ENCODE measurements around the gene PSMB3.

PSMB3 gene

GRCh38 chr17:38798614-38799500 is 46.3 kb downstream of the PSMB3 start:
- H3K27me3 ChIP-seq = no peaks in the 10 kb centered on the region
- peak overlapping the region; percentile 88 to 100 (median 99) for H3K27ac ChIP-seq
- peak overlapping the region; percentile 86 to 99 (median 97) for H3K4me2 ChIP-seq
- H3K4me3 ChIP-seq = peak overlapping the region; percentile 65 to 88 (median 85)
- H3K9ac ChIP-seq = peak overlapping the region; percentile 92 to 100 (median 98)
- H3K4me1 ChIP-seq = peaks cover 52 to 66% (median 58%) of the 10 kb centered on the region in 10 experiments
- no peaks in the 10 kb centered on the region for H3K9me3 ChIP-seq (replicated peaks in 1 of 11)
- peaks cover 18 to 64% (median 38%) of the 10 kb centered on the region in 11 experiments; a peak in 19 of 22 replicates for H4K20me1 ChIP-seq
- TF ChIP-seq Cebpa-rat (IDR thresholded peaks at IDR 0.05) = no peak
- peaks cover 34 to 70% (median 54%) of the 10 kb centered on the region in 11 experiments for H3K36me3 ChIP-seq

GRCh38 chr17:38799501-38800236 is 47.1 kb downstream of the PSMB3 start, which contains the start of gene PIP4K2B:
Gene PIP4K2B, minus strand, starts transcription at chr17:38799556. Its CDS starts 132 bp downstream, at chr17:38799424.
- Histone ChIP-seq H4K20me1 (peaks cover 18 to 63% (median 34%) of the 10 kb centered on the region in 11 experiments; a peak in 19 of 22 replicates), H3K4me3 (peak within 1 kb of the TSS; percentile 65 to 88 (median 85)), H3K36me3 (peaks cover 42 to 70% (median 57%) of the 10 kb centered on the region in 11 experiments), H3K4me1 (peaks cover 52 to 67% (median 58%) of the 10 kb centered on the region in 10 experiments), H3K27ac (peak within 1 kb of the TSS; percentile 88 to 100 (median 99)), H3K4me2 (peak within 1 kb of the TSS; percentile 88 to 99 (median 97)), H3K27me3 (no peaks in the 10 kb centered on the region), H3K9ac (peak within 1 kb of the TSS; percentile 92 to 100 (median 98)), H3K9me3 (replicated peaks in 1 of 11) (no peaks in the 10 kb centered on the region)
- no peak for TF ChIP-seq Cebpa-rat (IDR thresholded peaks at IDR 0.05)

- Histone ChIP-seq H3K36me3 (peaks cover 46 to 72% (median 58%) of the 10 kb centered on the region in 11 experiments), H4K20me1 (peaks cover 18 to 57% (median 30%) of the 10 kb centered on the region in 11 experiments; a peak in 19 of 22 replicates), H3K4me3 (peak overlapping the region; percentile 65 to 88 (median 85)), H3K4me2 (peak overlapping the region; percentile 64 to 90 (median 78)), H3K9ac (peak overlapping the region; percentile 92 to 100 (median 98); a peak in 21 of 22 replicates), H3K27ac (peak overlapping the region in 10 of 11 experiments; percentile 88 to 100 (median 98); a peak in 17 of 22 replicates), H3K9me3 (replicated peaks in 1 of 11) (no peaks in the 10 kb centered on the region), H3K4me1 (peaks cover 52 to 71% (median 60%) of the 10 kb centered on the region in 10 experiments), H3K27me3 (no peaks in the 10 kb centered on the region)
- no peak for TF ChIP-seq Cebpa-rat (IDR thresholded peaks at IDR 0.05)
These were observed 47.8 kb downstream of the PSMB3 start for GRCh38 chr17:38800237-38800760.

GRCh38 chr17:38809828-38810227 is 57.3 kb downstream of the PSMB3 start:
- Histone ChIP-seq H3K9me3 (replicated peaks in 1 of 11) (no peaks in the 10 kb centered on the region), H3K36me3 (peaks cover 88 to 100% (median 100%) of the 10 kb centered on the region in 11 experiments), H3K27ac (no peak overlapping the region), H3K4me1 (peaks cover 0 to 20% (median 16%) of the 10 kb centered on the region in 10 experiments; a peak in 15 of 20 replicates), H3K9ac (no peak overlapping the region), H3K27me3 (no peaks in the 10 kb centered on the region), H4K20me1 (peaks cover 0 to 14% (median 0%) of the 10 kb centered on the region in 11 experiments; a peak in 7 of 22 replicates), H3K4me2 (no peak overlapping the region), H3K4me3 (no peak overlapping the region)
- no peak for TF ChIP-seq Cebpa-rat (IDR thresholded peaks at IDR 0.05)
